HCT116 (cell line): ENCODE results near the gene MAP7D1.

Source experiments
- CBX3 ChIP-seq: IDR thresholded peaks from 2 replicates; pipeline ENCODE4 v1.6.1; 2012; ENCODE audit warnings: low read depth
- CTCF ChIP-seq, 3 experiments: fragments of 200-600 bp in 1 of 3; sonication (generic) in 1 of 3; IDR thresholded peaks in 2 of 3; conservative IDR thresholded peaks in 1 of 3; 2 replicates each; pipeline ENCODE4 v1.5.1; 2012 to 2017; ENCODE audit warnings: low read depth in 2 of 3, low read length in 2 of 3, antibody characterized with exemption in 1 of 3, borderline replicate concordance in 1 of 3, control low read depth in 1 of 3, mild to moderate bottlenecking in 1 of 3, mixed read lengths in 1 of 3, mixed run types in 1 of 3, moderate library complexity in 1 of 3; ENCODE audit not compliant: insufficient read depth in 1 of 3
- EGR1 ChIP-seq: IDR thresholded peaks from 2 replicates; pipeline ENCODE4 v1.6.1; 2012; ENCODE audit warnings: low read depth
- ELF1 ChIP-seq: IDR thresholded peaks from 2 replicates; pipeline ENCODE4 v1.6.1; 2012; ENCODE audit warnings: low read depth, borderline replicate concordance
- EZH2phosphoT487 ChIP-seq: fragments of 200-600 bp; IDR thresholded peaks from 2 replicates; pipeline ENCODE4 v1.6.1; 2018; ENCODE audit warnings: antibody characterized with exemption, borderline replicate concordance
- FOSL1 ChIP-seq: IDR thresholded peaks from 2 replicates; pipeline ENCODE4 v1.6.1; 2012; ENCODE audit warnings: low read depth
- POLR2A ChIP-seq: IDR thresholded peaks from 2 replicates; pipeline ENCODE4 v1.7.0; 2011; ENCODE audit warnings: borderline replicate concordance; ENCODE audit not compliant: insufficient read depth, insufficient read length; ENCODE audit errors: extremely low read depth
- POLR2AphosphoS5 ChIP-seq: IDR thresholded peaks from 2 replicates; pipeline ENCODE4 v1.6.1; 2011; ENCODE audit warnings: mild to moderate bottlenecking, low read depth, low read length, moderate library complexity
- RAD21 ChIP-seq: IDR thresholded peaks from 2 replicates; pipeline ENCODE4 v1.6.1; 2012; ENCODE audit warnings: low read depth, mild to moderate bottlenecking
- REST ChIP-seq: IDR thresholded peaks from 2 replicates; pipeline ENCODE4 v1.6.1; 2012; ENCODE audit warnings: low read depth
- SIN3A ChIP-seq: IDR thresholded peaks from 2 replicates; pipeline ENCODE4 v1.6.1; 2012; ENCODE audit warnings: low read depth
- SP1 ChIP-seq: IDR thresholded peaks from 2 replicates; pipeline ENCODE4 v1.6.1; 2012; ENCODE audit warnings: low read depth
- SRF ChIP-seq: IDR thresholded peaks from 2 replicates; pipeline ENCODE4 v1.6.1; 2012; ENCODE audit warnings: low read depth
- ZBTB33 ChIP-seq: IDR thresholded peaks from 2 replicates; pipeline ENCODE4 v1.6.1; 2011; ENCODE audit warnings: mild to moderate bottlenecking, low read length, moderate library complexity; ENCODE audit not compliant: insufficient replicate concordance; ENCODE audit errors: extremely low read depth

GRCh38 chr1:36172983-36173382 lies 17.0 kb downstream of the MAP7D1 start:
- TF ChIP-seq CTCF (IDR thresholded peaks at IDR 0.05 in 2 of 3, conservative IDR thresholded peaks at IDR 0.05 in 1 of 3; ENCODE audit: borderline replicate concordance in 1 of 3, insufficient read depth in 1 of 3, low read depth in 2 of 3, low read length in 2 of 3) (no peak), EZH2phosphoT487 (no peak), SP1 (no peak), ZBTB33 (no peak), SIN3A (no peak), POLR2AphosphoS5 (no peak), POLR2A (no peak), FOSL1 (0 out of 2 replicates have a peak, but pooled peaks have one; percentile 18), ELF1 (no peak), RAD21 (no peak), EGR1 (no peak), REST (no peak), SRF (no peak), CBX3 (no peak)
